AG04450 (cell line): Measurements from ENCODE around the gene INPP5A. TPM values are rescaled to one million over a fixed set of nuclear protein-coding genes. Genes with fewer than 3 reads are reported as not detected.

ENCODE experiments used
- CTCF ChIA-PET: fragments of 300-600, 350-600 bp; formaldehyde crosslinking; extraction: SDS; loops from one replicate; lab custom pipeline; 2022; ENCODE audit warnings: antibody characterized with exemption, inconsistent platforms; lab: Charles Lee
- POLR2A ChIA-PET: fragments of 350-600 bp; formaldehyde crosslinking; extraction: SDS; loops from one replicate; lab custom pipeline; 2021; ENCODE audit warnings: antibody characterized with exemption, inconsistent platforms; lab: Yijun Ruan, JAX
- DNase-seq: peaks from one replicate; pipeline ENCODE4 v3.0.0-alpha.2; 2011; ENCODE audit warnings: low read depth, low spot score
- H3K27ac ChIP-seq: one replicate; pipeline ENCODE4 v1.5.1; 2012; ENCODE audit warnings: low read depth, low read length, control low read depth
- H3K27me3 ChIP-seq: one replicate; pipeline ENCODE4 v1.6.0; 2012; ENCODE audit warnings: low read length; ENCODE audit not compliant: control insufficient read depth, insufficient read depth
- H3K4me3 ChIP-seq: 2 replicates; pipeline ENCODE4 v1.5.1; 2011; ENCODE audit warnings: mild to moderate bottlenecking, low read depth, low read length, control low read depth
- H3K9me3 ChIP-seq: 2 replicates; pipeline ENCODE4 v1.5.1; 2012; ENCODE audit warnings: low read length; ENCODE audit not compliant: control insufficient read depth, insufficient read depth
- CTCF ChIP-seq: IDR thresholded peaks from 2 replicates; pipeline ENCODE4 v1.5.1; 2011; ENCODE audit warnings: low read depth, low read length, control low read depth, inconsistent platforms
- polyA plus RNA-seq: library from polyadenylated mRNA; depleted of rRNA; stranded (reverse); fragments of >200 nt; gene quantifications from 2 replicates; pipeline ENCODE4 v1.2.3, GENCODE V29; 2011

INPP5A gene
- polyA plus RNA-seq, 1 experiment, result 22.5 TPM

DNA sequence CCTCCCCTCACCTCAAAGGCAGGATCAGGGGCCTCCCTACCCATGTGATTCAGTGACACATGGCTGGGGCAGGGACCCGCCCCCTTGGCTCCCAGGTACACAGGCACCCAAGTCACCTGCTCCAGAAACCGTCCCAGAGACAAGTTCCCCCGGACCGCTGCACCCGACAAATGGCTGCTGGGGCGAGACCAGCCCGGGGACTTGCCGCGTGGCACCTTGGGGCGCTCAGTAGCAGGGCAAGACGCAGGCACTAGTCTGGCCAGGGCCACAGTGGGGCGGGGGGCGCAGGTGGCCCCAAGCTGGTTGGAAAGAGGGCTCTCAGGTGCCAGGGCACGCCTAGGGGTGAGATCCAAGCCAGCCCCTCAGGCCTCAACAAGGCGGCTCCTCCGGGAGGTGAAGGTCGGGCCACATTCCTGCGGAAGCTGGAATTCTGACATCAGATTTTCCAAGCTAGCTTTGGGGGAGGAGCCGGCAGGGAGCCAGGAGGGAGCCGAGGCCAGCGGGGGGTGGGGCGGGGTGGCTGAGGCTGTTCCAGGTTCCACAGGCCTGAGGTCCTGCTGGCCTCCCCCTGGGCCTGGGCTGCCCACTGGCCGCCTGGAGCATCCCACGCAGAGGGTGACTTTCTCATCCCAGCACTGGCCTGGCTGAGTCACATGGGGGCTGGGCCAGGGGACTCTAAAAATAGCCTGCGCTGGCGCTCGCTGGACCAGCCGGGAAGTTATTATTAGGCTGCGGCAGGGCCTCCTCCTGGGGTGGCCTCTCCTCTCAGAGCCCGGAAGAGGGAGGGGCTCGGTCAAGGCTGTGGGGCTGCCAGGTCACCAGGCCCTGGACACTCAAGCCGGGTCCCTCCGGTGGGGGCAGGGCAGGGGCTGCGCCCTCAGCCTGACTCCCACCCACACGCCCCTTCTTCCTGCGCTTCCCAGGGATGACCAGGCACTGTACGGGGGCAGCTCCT, 20.5 kb upstream of the INPP5A start:
- peak overlapping the region; percentile 20 for H3K4me3 ChIP-seq
- H3K27me3 ChIP-seq, result no peaks in the 10 kb centered on the region
- ChIA-PET POLR2A (interaction anchor here (0.6 to 1.4 kb wide), 5 partner anchors 10 to 536 kb away, joined by 3 to 4 read pairs (median 3); partner anchors contain the start of gene BNIP3), CTCF (interaction anchor here (0.5 kb wide), 1 partner anchor 11 kb away, joined by 3 read pairs; no protein-coding TSS in a partner anchor)
- H3K9me3 ChIP-seq, result peaks cover 8% of the 10 kb centered on the region
- DNase-seq, result peak; percentile 91
- peak overlapping the region; percentile 95 for H3K27ac ChIP-seq
- TF ChIP-seq CTCF, result no peak

- no peak for DNase-seq
- ChIA-PET POLR2A (interaction anchor here (1.4 kb wide), 1 partner anchor 14 kb away, joined by 4 read pairs; no protein-coding TSS in a partner anchor), CTCF (interaction anchor here (0.6 kb wide), 1 partner anchor 117 kb away, joined by 4 read pairs; no protein-coding TSS in a partner anchor)
- TF ChIP-seq CTCF, result no peak
- Histone ChIP-seq H3K27ac (peak overlapping the region; percentile 95), H3K27me3 (no peaks in the 10 kb centered on the region), H3K9me3 (peaks cover 4% of the 10 kb centered on the region; the same call in 1 of the 2 replicates), H3K4me3 (no peak overlapping the region)
Measured at GRCh38 chr10:132517951-132518521, 19.6 kb upstream of the INPP5A start.

GRCh38 chr10:132518572-132519381, 18.8 kb upstream of the INPP5A start:
- DNase-seq, result no peak
- Histone ChIP-seq H3K27me3 (no peaks in the 10 kb centered on the region), H3K9me3 (peaks cover 4% of the 10 kb centered on the region; the same call in 1 of the 2 replicates), H3K27ac (no peak overlapping the region), H3K4me3 (no peak overlapping the region)
- ChIA-PET CTCF (interaction anchor here (0.6 kb wide), 1 partner anchor 116 kb away, joined by 4 read pairs; no protein-coding TSS in a partner anchor), POLR2A (no interaction called here)
- TF ChIP-seq CTCF, result no peak

GRCh38 chr10:132519382-132520176, 18.0 kb upstream of the INPP5A start:
- CTCF ChIA-PET, result no interaction called here
- Histone ChIP-seq H3K27me3 (no peaks in the 10 kb centered on the region), H3K4me3 (no peak overlapping the region), H3K9me3 (peaks cover 4% of the 10 kb centered on the region; the same call in 1 of the 2 replicates), H3K27ac (peak overlapping the region; percentile 39)
- no peak for TF ChIP-seq CTCF
- POLR2A ChIA-PET, result no interaction called here
- no peak for DNase-seq
